T-cell (primary cell): ENCODE results near the gene FKBP5. TPM values are rescaled to one million over a fixed set of nuclear protein-coding genes. Genes with fewer than 3 reads are reported as not detected.

ENCODE experiments used
- ATAC-seq, 4 experiments: fragments of 200-7000 bp in 3 of 4; fragments of 150-1000 bp in 1 of 4; cut with Tn5 transposase; replicated peaks in 1 of 4; 1 replicate in 3 of 4; 2 replicates in 1 of 4; pipeline ENCODE4 v1.10.0; 2021; ENCODE audit warnings: moderate library complexity in 3 of 4, mild to moderate bottlenecking in 2 of 4, moderate number of reproducible peaks in 1 of 4
- CTCF ChIA-PET, 2 donors: fragments of 300-600 bp; sonication (Branson Sonifier 250); formaldehyde crosslinking; loops; one replicate each; lab custom pipeline; 2022; ENCODE audit warnings: antibody characterized with exemption in 2 of 2; lab: Charles Lee
- POLR2A ChIA-PET, 2 donors: fragments of 300-600 bp; sonication (Branson Sonifier 250); formaldehyde crosslinking; loops; one replicate each; lab custom pipeline; 2022; ENCODE audit warnings: antibody characterized with exemption in 2 of 2; lab: Charles Lee
- DNase-seq, 35 experiments: peaks; one replicate each; pipeline versions ENCODE4 v3.0.0 to v3.0.0-alpha.2; 2013 to 2023
- H3K27ac ChIP-seq: one replicate; pipeline ENCODE4 v1.5.1; 2013; ENCODE audit warnings: low read length
- H3K27me3 ChIP-seq, 2 experiments: replicated peaks in 1 of 2; 1 replicate in 1 of 2; 2 replicates in 1 of 2; pipeline versions ENCODE4 v1.6.1 to v1.7.0; 2013; ENCODE audit warnings: low read length in 1 of 2, mixed read lengths in 1 of 2; ENCODE audit not compliant: control insufficient read depth in 2 of 2, insufficient read depth in 2 of 2; ENCODE audit errors: extremely low read depth in 1 of 2
- H3K36me3 ChIP-seq, 2 donors: 1 replicate in 1 of 2; 2 replicates in 1 of 2; pipeline versions ENCODE4 v1.6.1 to v1.7.0; 2013; ENCODE audit warnings: low read length in 1 of 2; ENCODE audit not compliant: control insufficient read depth in 2 of 2, insufficient read depth in 1 of 2; ENCODE audit errors: extremely low read depth in 1 of 2
- H3K4me1 ChIP-seq, 2 experiments: 1 replicate in 1 of 2; 2 replicates in 1 of 2; pipeline versions ENCODE4 v1.6.1 to v1.7.0; 2013; ENCODE audit warnings: low read length in 2 of 2, mixed read lengths in 1 of 2; ENCODE audit not compliant: insufficient read depth in 2 of 2, control insufficient read depth in 1 of 2; ENCODE audit errors: extremely low read depth in 1 of 2
- H3K4me3 ChIP-seq, 2 donors: 1 replicate in 1 of 2; 2 replicates in 1 of 2; pipeline versions ENCODE4 v1.5.1 to v1.7.0; 2013; ENCODE audit warnings: mild to moderate bottlenecking in 2 of 2, low read length in 1 of 2, moderate library complexity in 1 of 2; ENCODE audit not compliant: control insufficient read depth in 1 of 2; ENCODE audit errors: extremely low read depth in 1 of 2
- H3K9me3 ChIP-seq: 2 replicates; pipeline ENCODE4 v1.7.0; 2013
- H3K27ac Mint-ChIP-seq, 2 donors: one replicate each; pipeline ENCODE4 v1.8.0; 2020 to 2021; ENCODE audit warnings: mild to moderate bottlenecking in 2 of 2, mixed read lengths in 2 of 2
- H3K27me3 Mint-ChIP-seq, 2 donors: one replicate each; pipeline ENCODE4 v1.8.0; 2021 to 2022; ENCODE audit warnings: mixed read lengths in 2 of 2
- H3K36me3 Mint-ChIP-seq: one replicate; pipeline ENCODE4 v1.8.0; 2021; ENCODE audit warnings: mixed read lengths
- H3K4me1 Mint-ChIP-seq, 3 donors: one replicate each; pipeline ENCODE4 v1.8.0; 2020 to 2022; ENCODE audit warnings: mixed read lengths in 3 of 3, mild to moderate bottlenecking in 1 of 3
- H3K4me3 Mint-ChIP-seq, 3 donors: one replicate each; pipeline ENCODE4 v1.8.0; 2020 to 2022; ENCODE audit warnings: mild to moderate bottlenecking in 3 of 3, mixed read lengths in 3 of 3, moderate library complexity in 3 of 3
- H3K9me3 Mint-ChIP-seq, 3 donors: one replicate each; pipeline ENCODE4 v1.8.0; 2020 to 2022; ENCODE audit warnings: mixed read lengths in 3 of 3
- WGBS: methylation state at CpG from one replicate; pipeline ENCODE4 v1.1.5; 2013; ENCODE audit warnings: missing lambda C conversion rate; ENCODE audit not compliant: insufficient coverage; 5-methylcytosine and 5-hydroxymethylcytosine counted together
- total RNA-seq, 35 experiments: library from RNA in 6 of 35; stranded (reverse) in 6 of 35; fragments of 120-200 nt in 1 of 35; gene quantifications; one replicate each; pipeline versions ENCODE4 v1.2.1 to v1.2.4 and lab custom pipeline; 2013 to 2026

Gene FKBP5
- total RNA-seq, 5 donors from 2014 or later (not counting 1 experiment from before 2014, with no cell fraction given) = 61.4 to 130 (median 63.9) TPM

GRCh38 chr6:35724471-35724870 lies 35.8 kb upstream of the FKBP5 start:
- Histone ChIP-seq H3K36me3 (no peaks in the 10 kb centered on the region), H3K4me1 (peaks cover 49 to 70% of the 10 kb centered on the region in 2 experiments), H3K4me3 (no peak overlapping the region), H3K27me3 (no peaks in the 10 kb centered on the region), H3K9me3 (no peaks in the 10 kb centered on the region), H3K27ac (peak overlapping the region; percentile 52)
- Mint-ChIP-seq H3K27ac (peak overlapping the region; percentile 80 to 94), H3K4me1 (peaks cover 78 to 82% (median 80%) of the 10 kb centered on the region in 3 donors), H3K4me3 (peak overlapping the region in 1 of 3 donors; percentile 74), H3K27me3 (no peaks in the 10 kb centered on the region), H3K36me3 (no peaks in the 10 kb centered on the region), H3K9me3 (no peaks in the 10 kb centered on the region)
- DNase-seq (no peak), ATAC-seq (no peak)
- POLR2A ChIA-PET = interaction anchor here (0.6 to 1.5 kb wide), 3 partner anchors 38 to 376 kb away, joined by 3 to 5 read pairs (median 4); no protein-coding TSS in a partner anchor
- CTCF ChIA-PET = interaction anchor here in 1 of 2 donors (0.6 kb wide), 1 partner anchor 10 kb away, joined by 3 read pairs; no protein-coding TSS in a partner anchor
- WGBS = no CpG with 5 or more reads among the region's 2 CpGs

GRCh38 chr6:35724059-35724458 lies 35.3 kb upstream of the FKBP5 start:
- peak overlapping the region; percentile 80 to 94 for H3K27ac Mint-ChIP-seq
- H3K36me3 Mint-ChIP-seq = no peaks in the 10 kb centered on the region
- 92% methylated on average over 3 of the region's 4 CpGs for WGBS
- Histone ChIP-seq H3K36me3 (no peaks in the 10 kb centered on the region), H3K27me3 (no peaks in the 10 kb centered on the region), H3K9me3 (no peaks in the 10 kb centered on the region), H3K4me1 (peaks cover 49 to 70% of the 10 kb centered on the region in 2 experiments), H3K27ac (peak overlapping the region; percentile 52), H3K4me3 (no peak overlapping the region)
- H3K4me1 Mint-ChIP-seq = peaks cover 78 to 82% (median 80%) of the 10 kb centered on the region in 3 donors
- CTCF ChIA-PET = interaction anchor here in 1 of 2 donors (0.6 kb wide), 1 partner anchor 10 kb away, joined by 3 read pairs; no protein-coding TSS in a partner anchor
- H3K4me3 Mint-ChIP-seq = peak overlapping the region in 1 of 3 donors; percentile 74
- ATAC-seq = no peak
- POLR2A ChIA-PET = interaction anchor here (0.6 to 0.7 kb wide), 3 partner anchors 52 to 376 kb away, joined by 3 to 4 read pairs (median 4); no protein-coding TSS in a partner anchor
- H3K27me3 Mint-ChIP-seq = no peaks in the 10 kb centered on the region
- no peaks in the 10 kb centered on the region for H3K9me3 Mint-ChIP-seq
- DNase-seq = no peak

GRCh38 chr6:35723587-35723986 lies 34.9 kb upstream of the FKBP5 start:
- Mint-ChIP-seq H3K9me3 (no peaks in the 10 kb centered on the region), H3K4me3 (no peak overlapping the region), H3K27ac (peak overlapping the region; percentile 80 to 94), H3K4me1 (peaks cover 78 to 82% (median 80%) of the 10 kb centered on the region in 3 donors), H3K27me3 (no peaks in the 10 kb centered on the region), H3K36me3 (no peaks in the 10 kb centered on the region)
- DNase-seq (no peak), ATAC-seq (no peak)
- Histone ChIP-seq H3K27me3 (no peaks in the 10 kb centered on the region), H3K4me3 (no peak overlapping the region), H3K9me3 (no peaks in the 10 kb centered on the region), H3K27ac (peak overlapping the region; percentile 52), H3K4me1 (peaks cover 49 to 70% of the 10 kb centered on the region in 2 experiments), H3K36me3 (no peaks in the 10 kb centered on the region)
- 100% methylated on average over 1 of the region's 2 CpGs for WGBS
- CTCF ChIA-PET = no interaction called here
- POLR2A ChIA-PET = interaction anchor here in 1 of 2 donors (0.6 kb wide), 1 partner anchor 78 kb away, joined by 4 read pairs; no protein-coding TSS in a partner anchor

- ChIA-PET POLR2A (interaction anchor here in 1 of 2 donors (0.7 kb wide), 1 partner anchor 52 kb away, joined by 3 read pairs; no protein-coding TSS in a partner anchor), CTCF (no interaction called here)
- DNase-seq (no peak), ATAC-seq (no peak)
- no peaks in the 10 kb centered on the region for H3K36me3 ChIP-seq
- 98% methylated on average over 8 of the region's 10 CpGs for WGBS
- H3K4me3 Mint-ChIP-seq = peak overlapping the region in 1 of 3 donors; percentile 6
- no peak overlapping the region for H3K27ac ChIP-seq
- H3K9me3 Mint-ChIP-seq = no peaks in the 10 kb centered on the region
- H3K36me3 Mint-ChIP-seq = no peaks in the 10 kb centered on the region
- peaks cover 82 to 85% (median 84%) of the 10 kb centered on the region in 3 donors for H3K4me1 Mint-ChIP-seq
- H3K27ac Mint-ChIP-seq = peak overlapping the region; percentile 60 to 63
- no peaks in the 10 kb centered on the region for H3K27me3 ChIP-seq
- no peaks in the 10 kb centered on the region for H3K27me3 Mint-ChIP-seq
- H3K4me3 ChIP-seq = no peak overlapping the region
- H3K9me3 ChIP-seq = no peaks in the 10 kb centered on the region
- peaks cover 49 to 72% of the 10 kb centered on the region in 2 experiments for H3K4me1 ChIP-seq
Observed at GRCh38 chr6:35722121-35722761, 33.5 kb upstream of the FKBP5 start.

- H3K36me3 Mint-ChIP-seq = no peaks in the 10 kb centered on the region
- H3K27ac Mint-ChIP-seq = peak overlapping the region; percentile 88 to 92
- 54% methylated on average over 15 of the region's 21 CpGs for WGBS
- ATAC-seq (peak; percentile 54 to 66 (median 61)), DNase-seq (peak in 6 of 35 experiments; percentile 6 to 45 (median 36))
- Histone ChIP-seq H3K27me3 (peaks cover 0 to 5% of the 10 kb centered on the region in 2 experiments), H3K4me3 (peak overlapping the region; percentile 3 to 17), H3K36me3 (no peaks in the 10 kb centered on the region), H3K27ac (peak overlapping the region; percentile 56), H3K9me3 (no peaks in the 10 kb centered on the region), H3K4me1 (peaks cover 34 to 61% of the 10 kb centered on the region in 2 experiments)
- CTCF ChIA-PET = no interaction called here
- peaks cover 77 to 84% (median 82%) of the 10 kb centered on the region in 3 donors for H3K4me1 Mint-ChIP-seq
- H3K27me3 Mint-ChIP-seq = no peaks in the 10 kb centered on the region
- H3K9me3 Mint-ChIP-seq = no peaks in the 10 kb centered on the region
- H3K4me3 Mint-ChIP-seq = peak overlapping the region; percentile 10 to 75 (median 47)
- POLR2A ChIA-PET = no interaction called here
Observed at GRCh38 chr6:35719830-35720733, 31.4 kb upstream of the FKBP5 start.

- peak overlapping the region in 1 of 2 donors; percentile 17 for H3K4me3 ChIP-seq
- H3K36me3 ChIP-seq = no peaks in the 10 kb centered on the region
- peaks cover 31 to 55% of the 10 kb centered on the region in 2 experiments for H3K4me1 ChIP-seq
- ATAC-seq (peak in 3 of 4 experiments; percentile 15 to 20 (median 16)), DNase-seq (no peak)
- H3K36me3 Mint-ChIP-seq = no peaks in the 10 kb centered on the region
- H3K9me3 Mint-ChIP-seq = no peaks in the 10 kb centered on the region
- H3K27me3 ChIP-seq = peaks cover 0 to 5% of the 10 kb centered on the region in 2 experiments
- H3K27me3 Mint-ChIP-seq = no peaks in the 10 kb centered on the region
- H3K4me3 Mint-ChIP-seq = peak overlapping the region; percentile 9 to 75 (median 10)
- whole genome bisulfite sequencing = 35% methylated on average over 5 of the region's 5 CpGs
- H3K4me1 Mint-ChIP-seq = peaks cover 70 to 77% (median 76%) of the 10 kb centered on the region in 3 donors
- ChIA-PET CTCF (no interaction called here), POLR2A (no interaction called here)
- H3K9me3 ChIP-seq = no peaks in the 10 kb centered on the region
- peak overlapping the region; percentile 56 for H3K27ac ChIP-seq
- H3K27ac Mint-ChIP-seq = peak overlapping the region; percentile 88 to 92
Observed at GRCh38 chr6:35719404-35719829, 30.7 kb upstream of the FKBP5 start.
